H9 (cell line): ENCODE results near the gene UBAC1. TPM values are rescaled to one million over a fixed set of nuclear protein-coding genes. Genes with fewer than 3 reads are reported as not detected.
A peak's percentile ranks its signal among the peaks of the same experiment; 100 is the strongest.

Source experiments
- DNase-seq: peaks from one replicate; pipeline ENCODE4 v3.0.0-alpha.2; 2017
- H2AFZ ChIP-seq: one replicate; pipeline ENCODE4 v1.6.1; 2013; ENCODE audit warnings: mild to moderate bottlenecking, low read length, control low read depth, moderate library complexity
- H2AK5ac ChIP-seq: 2 replicates; pipeline ENCODE4 v1.6.1; 2013; ENCODE audit warnings: low read length, control low read depth, mixed read lengths; ENCODE audit not compliant: insufficient read length
- H2BK120ac ChIP-seq: one replicate; pipeline ENCODE4 v1.6.1; 2013; ENCODE audit warnings: low read depth, mild to moderate bottlenecking, low read length, control low read depth, inconsistent platforms; ENCODE audit not compliant: poor library complexity, severe bottlenecking
- H2BK12ac ChIP-seq: 2 replicates; pipeline ENCODE4 v1.6.1; 2013; ENCODE audit warnings: low read length, control low read depth, mixed read lengths, low read depth; ENCODE audit not compliant: insufficient read length
- H2BK15ac ChIP-seq: 2 replicates; pipeline ENCODE4 v1.6.1; 2013; ENCODE audit warnings: low read depth, low read length, control low read depth
- H2BK20ac ChIP-seq: one replicate; pipeline ENCODE4 v1.6.1; 2013; ENCODE audit warnings: low read depth, mild to moderate bottlenecking, low read length, control low read depth, inconsistent platforms; ENCODE audit not compliant: poor library complexity, severe bottlenecking
- H2BK5ac ChIP-seq: 2 replicates; pipeline ENCODE4 v1.6.1; 2013; ENCODE audit warnings: low read length, control low read depth, mixed read lengths; ENCODE audit not compliant: insufficient read length
- H3K14ac ChIP-seq: 2 replicates; pipeline ENCODE4 v1.6.1; 2013; ENCODE audit warnings: low read length, control low read depth; ENCODE audit not compliant: insufficient read depth
- H3K18ac ChIP-seq: 2 replicates; pipeline ENCODE4 v1.6.1; 2013; ENCODE audit warnings: low read depth, mild to moderate bottlenecking, mixed read lengths, low read length, control low read depth; ENCODE audit not compliant: insufficient read length
- H3K23ac ChIP-seq: 2 replicates; pipeline ENCODE4 v1.6.1; 2013; ENCODE audit warnings: low read length, control low read depth, mixed read lengths, low read depth; ENCODE audit not compliant: insufficient read length
- H3K23me2 ChIP-seq: 2 replicates; pipeline ENCODE4 v1.6.1; 2013; ENCODE audit warnings: low read depth, mild to moderate bottlenecking, mixed read lengths, low read length, control low read depth; ENCODE audit not compliant: insufficient read length, poor library complexity, severe bottlenecking
- H3K27ac ChIP-seq: 2 replicates; pipeline ENCODE4 v1.5.1; 2013; ENCODE audit warnings: low read length, control low read depth, mixed read lengths, low read depth; ENCODE audit not compliant: insufficient read length
- H3K27me3 ChIP-seq: 2 replicates; pipeline ENCODE4 v1.6.1; 2013; ENCODE audit warnings: low read length, control low read depth, inconsistent platforms; ENCODE audit not compliant: insufficient read depth
- H3K4ac ChIP-seq: 2 replicates; pipeline ENCODE4 v1.6.1; 2013; ENCODE audit warnings: low read depth, mild to moderate bottlenecking, control low read depth, inconsistent platforms, low read length, moderate library complexity
- H3K4me1 ChIP-seq: 2 replicates; pipeline ENCODE4 v1.6.1; 2013; ENCODE audit warnings: low read length, control low read depth, inconsistent platforms; ENCODE audit not compliant: insufficient read depth
- H3K4me2 ChIP-seq: 2 replicates; pipeline ENCODE4 v1.6.1; 2013; ENCODE audit warnings: low read length, control low read depth, mixed read lengths; ENCODE audit not compliant: insufficient read length, insufficient read depth
- H3K56ac ChIP-seq: 2 replicates; pipeline ENCODE4 v1.6.1; 2013; ENCODE audit warnings: low read depth, mild to moderate bottlenecking, mixed read lengths, low read length, control low read depth; ENCODE audit not compliant: insufficient read length
- H3K79me1 ChIP-seq: 2 replicates; pipeline ENCODE4 v1.6.1; 2013; ENCODE audit warnings: low read depth, mild to moderate bottlenecking, moderate library complexity, low read length, control low read depth, inconsistent platforms; ENCODE audit not compliant: insufficient read depth, poor library complexity, severe bottlenecking
- H3K79me2 ChIP-seq: 2 replicates; pipeline ENCODE4 v1.6.1; 2013; ENCODE audit warnings: low read length, control low read depth, inconsistent platforms; ENCODE audit not compliant: insufficient read depth
- H3K9ac ChIP-seq: 2 replicates; pipeline ENCODE4 v1.6.1; 2013; ENCODE audit warnings: low read length, control low read depth, mixed read lengths; ENCODE audit not compliant: insufficient read length; ENCODE audit errors: extremely low read depth
- H3K9me3 ChIP-seq: one replicate; pipeline ENCODE4 v1.6.1; 2013; ENCODE audit warnings: low read depth, low read length, inconsistent platforms; ENCODE audit not compliant: control insufficient read depth
- H3T11ph ChIP-seq: one replicate; pipeline ENCODE4 v1.6.1; 2013; ENCODE audit warnings: mild to moderate bottlenecking, low read length, control low read depth, inconsistent platforms
- H4K20me1 ChIP-seq: one replicate; pipeline ENCODE4 v1.6.1; 2013; ENCODE audit not compliant: control insufficient read depth, insufficient read length, insufficient read depth
- H4K5ac ChIP-seq: 2 replicates; pipeline ENCODE4 v1.6.1; 2013; ENCODE audit warnings: low read depth, mild to moderate bottlenecking, mixed read lengths, low read length, control low read depth; ENCODE audit not compliant: insufficient read length
- H4K8ac ChIP-seq: replicated peaks from 2 replicates; pipeline ENCODE4 v1.6.1; 2013; ENCODE audit warnings: low read length, control low read depth, mixed read lengths, low read depth; ENCODE audit not compliant: insufficient read length
- H4K91ac ChIP-seq: 2 replicates; pipeline ENCODE4 v1.6.1; 2013; ENCODE audit warnings: low read depth, mild to moderate bottlenecking, moderate library complexity, mixed read lengths, low read length, control low read depth; ENCODE audit not compliant: insufficient read length
- H3K27ac Mint-ChIP-seq, 3 experiments: 2 replicates in 2 of 3; 3 replicates in 1 of 3; pipeline ENCODE4 v1.8.0; 2020 to 2021; ENCODE audit warnings: mixed read lengths in 3 of 3, mild to moderate bottlenecking in 1 of 3, moderate library complexity in 1 of 3
- H3K27me3 Mint-ChIP-seq: 2 replicates; pipeline ENCODE4 v1.8.0; 2021; ENCODE audit warnings: low read depth, mild to moderate bottlenecking, moderate library complexity, mixed read lengths
- H3K36me3 Mint-ChIP-seq, 3 experiments: 2 replicates in 2 of 3; 3 replicates in 1 of 3; pipeline ENCODE4 v1.8.0; 2020 to 2021; ENCODE audit warnings: low read depth in 3 of 3, mixed read lengths in 3 of 3; ENCODE audit not compliant: insufficient read depth in 1 of 3
- H3K4me1 Mint-ChIP-seq, 2 experiments: 2 replicates each; pipeline ENCODE4 v1.8.0; 2020; ENCODE audit warnings: mixed read lengths in 2 of 2
- H3K4me3 Mint-ChIP-seq, 2 experiments: 2 replicates in 1 of 2; 3 replicates in 1 of 2; pipeline ENCODE4 v1.8.0; 2020 to 2021; ENCODE audit warnings: mild to moderate bottlenecking in 2 of 2, mixed read lengths in 2 of 2, moderate library complexity in 1 of 2
- H3K9me3 Mint-ChIP-seq, 2 experiments: 2 replicates in 1 of 2; 3 replicates in 1 of 2; pipeline ENCODE4 v1.8.0; 2020; ENCODE audit warnings: mild to moderate bottlenecking in 2 of 2, mixed read lengths in 2 of 2, moderate library complexity in 1 of 2
- CTCF ChIP-seq: fragments of 200-600 bp; sonication (generic); conservative IDR thresholded peaks from 3 replicates; pipeline ENCODE4 v1.8.0; 2021; ENCODE audit warnings: antibody characterized with exemption, mild to moderate bottlenecking
- WGBS: extraction: QIAGEN DNeasy Blood & Tissue Kit; methylation state at CpG from one replicate; pipeline ENCODE4 v1.1.7; 2013; ENCODE audit warnings: missing lambda C conversion rate, low lambda C conversion rate, mixed read lengths; ENCODE audit not compliant: insufficient read length; ENCODE audit errors: extremely low coverage; 5-methylcytosine and 5-hydroxymethylcytosine counted together
- total RNA-seq: library from RNA; stranded (reverse); gene quantifications from 2 replicates; pipeline ENCODE4 v1.2.1, GENCODE V29; 2021

UBAC1 gene
- total RNA-seq, 1 experiment from 2014 or later: 47.5 TPM

- Histone ChIP-seq H2BK120ac (no peak overlapping the region), H3K79me1 (no peaks in the 10 kb centered on the region), H2AK5ac (no peak overlapping the region), H2AFZ (no peak overlapping the region), H4K20me1 (no peaks in the 10 kb centered on the region), H3K27ac (no peak overlapping the region), H3K4me1 (no peaks in the 10 kb centered on the region), H2BK15ac (no peak overlapping the region), H3K79me2 (no peaks in the 10 kb centered on the region), H3K9me3 (peaks cover 15% of the 10 kb centered on the region), H2BK12ac (no peak overlapping the region), H3K27me3 (no peaks in the 10 kb centered on the region), H3T11ph (no peak overlapping the region), H3K9ac (no peak overlapping the region), H4K91ac (no peak overlapping the region), H3K23me2 (no peaks in the 10 kb centered on the region), H2BK5ac (no peak overlapping the region), H4K8ac (no peak overlapping the region), H3K18ac (no peak overlapping the region), H2BK20ac (no peak overlapping the region), H4K5ac (no peak overlapping the region), H3K56ac (no peak overlapping the region), H3K4me2 (no peak overlapping the region), H3K14ac (no peak overlapping the region), H3K4ac (no peak overlapping the region), H3K23ac (no peak overlapping the region)
- TF ChIP-seq CTCF: no peak
- no peak overlapping the region for H3K4me3 Mint-ChIP-seq
- WGBS: no CpG with 5 or more reads among the region's 14 CpGs
- peaks cover 26% of the 10 kb centered on the region for H3K27me3 Mint-ChIP-seq
- no peak for DNase-seq
- peaks cover 26 to 36% (median 36%) of the 10 kb centered on the region in 3 experiments for H3K36me3 Mint-ChIP-seq
- H3K27ac Mint-ChIP-seq: peak overlapping the region in 1 of 3 experiments; percentile 44; a peak in 1 of 7 replicates
- H3K9me3 Mint-ChIP-seq: peaks cover 26 to 32% of the 10 kb centered on the region in 2 experiments
- H3K4me1 Mint-ChIP-seq: peaks cover 0 to 10% of the 10 kb centered on the region in 2 experiments; a peak in 3 of 4 replicates
These were observed 39.3 kb downstream of the UBAC1 start for GRCh38 chr9:135921749-135922310.
